H1 (cell line): ENCODE measurements around the gene MAPK11. TPM values are rescaled to one million over a fixed set of nuclear protein-coding genes. Genes with fewer than 3 reads are reported as not detected.

Experiments used
- CTCF ChIA-PET: fragments of 300-600 bp; sonication (Branson Sonifier 250); formaldehyde crosslinking; loops from one replicate; lab custom pipeline; 2021; ENCODE audit not compliant: partially characterized antibody; lab: Charles Lee
- POLR2A ChIA-PET: fragments of 300-600 bp; sonication (Branson Sonifier 250); formaldehyde crosslinking; loops from one replicate; lab custom pipeline; 2021; ENCODE audit warnings: inconsistent platforms; ENCODE audit not compliant: partially characterized antibody; lab: Charles Lee
- DNase-seq, 2 experiments: peaks; one replicate each; pipeline versions ENCODE4 v3.0.0 to v3.0.0-alpha.2; 2010 to 2022; ENCODE audit warnings: low spot score in 2 of 2, low read depth in 1 of 2, mixed read lengths in 1 of 2
- FAIRE-seq: peaks from 2 replicates; lab custom pipeline; 2011; peaks lifted over from hg19 to GRCh38; lab: Jason Lieb, UNC
- H2AFZ ChIP-seq: 2 replicates; pipeline ENCODE4 v1.8.1; 2012; ENCODE audit warnings: low read length, inconsistent platforms
- H2AK5ac ChIP-seq: 2 replicates; pipeline ENCODE4 v1.6.1; 2013; ENCODE audit warnings: low read depth, low read length
- H2BK120ac ChIP-seq: replicated peaks from 2 replicates; pipeline ENCODE3; 2013; ENCODE audit warnings: low read depth, low read length, inconsistent platforms
- H2BK12ac ChIP-seq: 2 replicates; pipeline ENCODE4 v1.6.1; 2013; ENCODE audit warnings: low read depth, low read length
- H2BK15ac ChIP-seq: 2 replicates; pipeline ENCODE4 v1.6.1; 2013; ENCODE audit warnings: low read length
- H2BK20ac ChIP-seq: 2 replicates; pipeline ENCODE4 v1.6.1; 2013; ENCODE audit warnings: low read length
- H2BK5ac ChIP-seq: 2 replicates; pipeline ENCODE4 v1.6.1; 2013; ENCODE audit warnings: low read depth, low read length
- H3K14ac ChIP-seq: 2 replicates; pipeline ENCODE4 v1.6.1; 2013; ENCODE audit warnings: inconsistent platforms; ENCODE audit not compliant: insufficient read length
- H3K18ac ChIP-seq: 2 replicates; pipeline ENCODE4 v1.6.1; 2013; ENCODE audit warnings: low read length; ENCODE audit errors: extremely low read depth
- H3K23ac ChIP-seq: 2 replicates; pipeline ENCODE4 v1.6.1; 2013; ENCODE audit warnings: inconsistent platforms; ENCODE audit not compliant: insufficient read length
- H3K23me2 ChIP-seq: 2 replicates; pipeline ENCODE4 v1.6.1; 2013; ENCODE audit warnings: low read depth, low read length
- H3K27ac ChIP-seq: 2 replicates; pipeline ENCODE4 v1.6.1; 2011; ENCODE audit warnings: low read depth, low read length, inconsistent platforms
- H3K27me3 ChIP-seq, 4 experiments: replicated peaks in 1 of 4; 1 replicate in 1 of 4; 2 replicates in 3 of 4; pipeline versions ENCODE4 v1.6.1 to v1.8.1; 2011 to 2013; ENCODE audit warnings: low read length in 3 of 4, mild to moderate bottlenecking in 3 of 4, inconsistent platforms in 2 of 4, mixed read lengths in 2 of 4, moderate library complexity in 1 of 4; ENCODE audit not compliant: control insufficient read depth in 3 of 4, insufficient read depth in 3 of 4; ENCODE audit errors: extremely low read depth in 1 of 4
- H3K36me3 ChIP-seq, 4 experiments: 2 replicates each; pipeline versions ENCODE4 v1.6.1 to v1.8.1; 2011 to 2013; ENCODE audit warnings: mild to moderate bottlenecking in 4 of 4, low read length in 3 of 4, moderate library complexity in 2 of 4, control low read depth in 1 of 4, inconsistent platforms in 1 of 4; ENCODE audit not compliant: insufficient read depth in 4 of 4, control insufficient read depth in 2 of 4
- H3K4ac ChIP-seq: replicated peaks from 2 replicates; pipeline ENCODE3; 2013; ENCODE audit warnings: low read length, low read depth, mixed read lengths, inconsistent platforms; ENCODE audit not compliant: insufficient read length
- H3K4me1 ChIP-seq, 4 experiments: replicated peaks in 1 of 4; 1 replicate in 1 of 4; 2 replicates in 3 of 4; pipeline versions ENCODE4 v1.6.1 to v1.8.1; 2011 to 2013; ENCODE audit warnings: low read length in 3 of 4, inconsistent platforms in 2 of 4, mixed read lengths in 1 of 4; ENCODE audit not compliant: insufficient read depth in 4 of 4, control insufficient read depth in 3 of 4
- H3K4me2 ChIP-seq, 2 experiments: 2 replicates each; pipeline versions ENCODE4 v1.6.1 to v1.8.1; 2011 to 2013; ENCODE audit warnings: low read depth in 2 of 2, low read length in 2 of 2, control low read depth in 1 of 2, inconsistent platforms in 1 of 2, mild to moderate bottlenecking in 1 of 2; ENCODE audit not compliant: insufficient read depth in 1 of 2
- H3K4me3 ChIP-seq, 4 experiments: fragments of 200-600, 300-600 bp in 1 of 4; sonication (generic), shearing (Covaris generic), sonication (Bioruptor Twin) in 1 of 4; 2 replicates each; pipeline versions ENCODE4 v1.5.1 to v1.8.1; 2011 to 2016; ENCODE audit warnings: low read length in 4 of 4, low read depth in 3 of 4, control low read depth in 2 of 4, inconsistent platforms in 2 of 4, mild to moderate bottlenecking in 2 of 4, mixed read lengths in 1 of 4, moderate library complexity in 1 of 4; ENCODE audit not compliant: insufficient read depth in 2 of 4; ENCODE audit errors: extremely low read depth in 1 of 4
- H3K56ac ChIP-seq: replicated peaks from 2 replicates; pipeline ENCODE3; 2013; ENCODE audit warnings: low read depth, mild to moderate bottlenecking, mixed read lengths, low read length, inconsistent platforms; ENCODE audit not compliant: insufficient read length
- H3K79me1 ChIP-seq: 2 replicates; pipeline ENCODE4 v1.6.1; 2013; ENCODE audit warnings: low read depth, low read length, control low read depth
- H3K79me2 ChIP-seq, 2 experiments: 2 replicates each; pipeline versions ENCODE4 v1.6.1 to v1.8.1; 2012 to 2013; ENCODE audit warnings: low read length in 2 of 2, mild to moderate bottlenecking in 2 of 2, inconsistent platforms in 1 of 2; ENCODE audit not compliant: insufficient read depth in 2 of 2, control insufficient read depth in 1 of 2
- H3K9ac ChIP-seq, 4 experiments: replicated peaks in 1 of 4; 1 replicate in 1 of 4; 2 replicates in 3 of 4; pipeline versions ENCODE4 v1.6.1 to v1.8.1; 2011 to 2013; ENCODE audit warnings: low read depth in 3 of 4, low read length in 3 of 4, control low read depth in 2 of 4, mild to moderate bottlenecking in 2 of 4, moderate library complexity in 2 of 4, inconsistent platforms in 1 of 4; ENCODE audit errors: extremely low read depth in 1 of 4
- H3K9me3 ChIP-seq, 2 experiments: 2 replicates each; pipeline versions ENCODE4 v1.6.1 to v1.8.1; 2012 to 2013; ENCODE audit warnings: mild to moderate bottlenecking in 2 of 2, moderate library complexity in 2 of 2, control low read depth in 1 of 2, inconsistent platforms in 1 of 2, low read depth in 1 of 2, low read length in 1 of 2, mixed read lengths in 1 of 2; ENCODE audit not compliant: insufficient read depth in 2 of 2
- H4K20me1 ChIP-seq, 2 experiments: replicated peaks in 1 of 2; 2 replicates each; pipeline versions ENCODE3 to v1.8.1; 2011 to 2013; ENCODE audit warnings: inconsistent platforms in 2 of 2, low read length in 2 of 2, mild to moderate bottlenecking in 1 of 2; ENCODE audit not compliant: insufficient read depth in 2 of 2, control insufficient read depth in 1 of 2
- H4K5ac ChIP-seq: 2 replicates; pipeline ENCODE4 v1.6.1; 2013; ENCODE audit warnings: low read length, low read depth, mixed read lengths, inconsistent platforms; ENCODE audit not compliant: insufficient read length
- H4K8ac ChIP-seq: 2 replicates; pipeline ENCODE4 v1.8.0; 2013; ENCODE audit warnings: mild to moderate bottlenecking, moderate library complexity, low read length, inconsistent platforms; ENCODE audit not compliant: insufficient read depth; ENCODE audit errors: extremely low read depth
- H4K91ac ChIP-seq: replicated peaks from 2 replicates; pipeline ENCODE3; 2013; ENCODE audit warnings: low read length, mixed read lengths, inconsistent platforms; ENCODE audit not compliant: insufficient read length
- BRCA1 ChIP-seq: IDR thresholded peaks from 2 replicates; pipeline ENCODE4 v1.6.1; 2012; ENCODE audit warnings: low read depth, low read length, improper control_type of control experiment
- E2F6 ChIP-seq: IDR thresholded peaks from 2 replicates; pipeline ENCODE4 v1.6.1; 2012; ENCODE audit warnings: inconsistent platforms
- KDM5A ChIP-seq: fragments of 200-600 bp; IDR thresholded peaks from 2 replicates; pipeline ENCODE4 v1.7.1; 2012; ENCODE audit warnings: mild to moderate bottlenecking, low read length, inconsistent platforms, mixed read lengths
- PHF8 ChIP-seq: fragments of 200-600 bp; sonication (generic); conservative IDR thresholded peaks from 2 replicates; pipeline ENCODE4 v1.7.1; 2012; ENCODE audit warnings: low read depth, mild to moderate bottlenecking, inconsistent platforms, low read length, moderate library complexity
- SIX5 ChIP-seq: IDR thresholded peaks from 2 replicates; pipeline ENCODE4 v1.6.1; 2011; ENCODE audit warnings: mild to moderate bottlenecking, low read depth, low read length
- TCF12 ChIP-seq: IDR thresholded peaks from 2 replicates; pipeline ENCODE4 v1.6.1; 2011; ENCODE audit warnings: low read depth, mild to moderate bottlenecking, low read length
- WGBS, 2 experiments: shearing (Covaris generic) in 1 of 2; methylation state at CpG; one replicate each; pipeline versions ENCODE4 v1.1.6 to v1.1.7; 2013 to 2015; ENCODE audit warnings: low lambda C conversion rate in 2 of 2, mixed read lengths in 2 of 2, inconsistent platforms in 1 of 2, low coverage in 1 of 2, missing lambda C conversion rate in 1 of 2; ENCODE audit not compliant: insufficient replicate concordance in 2 of 2, insufficient coverage in 1 of 2, insufficient read length in 1 of 2; ENCODE audit errors: extremely low coverage in 1 of 2, missing lambda C conversion rate in 1 of 2; 5-methylcytosine and 5-hydroxymethylcytosine counted together
- polyA plus RNA-seq, 7 experiments: library from polyadenylated mRNA; depleted of rRNA in 3 of 7; stranded (reverse) in 5 of 7; unstranded in 2 of 7; fragments of >200 nt in 5 of 7; fragments of 200-250 nt in 2 of 7; gene quantifications; 1 replicate in 5 of 7; 2 replicates in 1 of 7; 4 replicates in 1 of 7; pipeline versions ENCODE4 v1.2.1 to v1.2.3, GENCODE V29; 2011 to 2013; ENCODE audit warnings: missing spikeins in 2 of 7, mixed read lengths in 2 of 7
- total RNA-seq: library from RNA; stranded (reverse); fragmentation: NEBNext Ultra II Directional; extraction: Animal tissue kit (Norgen Biotek cat#: 25700); gene quantifications from 2 replicates; pipeline ENCODE4 v1.2.1, GENCODE V29; 2021
- TF ChIP-seq, protein P1 (sequence below): IDR thresholded peaks from 2 replicates; pipeline ENCODE4 v1.6.1; 2012; ENCODE audit warnings: low read length, inconsistent platforms

The MAPK11 gene
- total and polyA plus RNA-seq, 2 of the 8 experiments (the other 6 are each of a cell fraction or from before 2014, with no cell fraction given), result 0.70 to 1.5 TPM

- Histone ChIP-seq H4K20me1 (no peaks in the 10 kb centered on the region), H2BK20ac (no peak overlapping the region), H2BK15ac (no peak overlapping the region), H3K4ac (no peak overlapping the region), H3K79me1 (no peaks in the 10 kb centered on the region), H4K8ac (peak overlapping the region; percentile 51; the same call in 1 of the 2 replicates), H3K4me1 (peaks cover 0 to 13% (median 8%) of the 10 kb centered on the region in 4 experiments; a peak in 3 of 7 replicates), H3K18ac (no peak overlapping the region), H3K14ac (no peak overlapping the region), H2BK12ac (no peak overlapping the region), H3K4me2 (no peak overlapping the region), H3K23ac (no peak overlapping the region), H2AK5ac (no peak overlapping the region), H2AFZ (no peak overlapping the region), H3K79me2 (no peaks in the 10 kb centered on the region), H3K27me3 (no peaks in the 10 kb centered on the region; a peak in 1 of 7 replicates), H4K5ac (no peak overlapping the region), H2BK120ac (no peak overlapping the region), H3K9ac (no peak overlapping the region), H4K91ac (no peak overlapping the region), H3K56ac (no peak overlapping the region), H3K4me3 (no peak overlapping the region), H3K27ac (no peak overlapping the region), H3K36me3 (no peaks in the 10 kb centered on the region), H2BK5ac (no peak overlapping the region), H3K9me3 (no peaks in the 10 kb centered on the region; a peak in 1 of 4 replicates), H3K23me2 (no peaks in the 10 kb centered on the region; the same call in 1 of the 2 replicates)
- DNase-seq, result no peak
- no peak for FAIRE-seq
- no peak for TF ChIP-seq KDM5A
- no peak for TF ChIP-seq BRCA1
- TF ChIP-seq, protein P1, sequence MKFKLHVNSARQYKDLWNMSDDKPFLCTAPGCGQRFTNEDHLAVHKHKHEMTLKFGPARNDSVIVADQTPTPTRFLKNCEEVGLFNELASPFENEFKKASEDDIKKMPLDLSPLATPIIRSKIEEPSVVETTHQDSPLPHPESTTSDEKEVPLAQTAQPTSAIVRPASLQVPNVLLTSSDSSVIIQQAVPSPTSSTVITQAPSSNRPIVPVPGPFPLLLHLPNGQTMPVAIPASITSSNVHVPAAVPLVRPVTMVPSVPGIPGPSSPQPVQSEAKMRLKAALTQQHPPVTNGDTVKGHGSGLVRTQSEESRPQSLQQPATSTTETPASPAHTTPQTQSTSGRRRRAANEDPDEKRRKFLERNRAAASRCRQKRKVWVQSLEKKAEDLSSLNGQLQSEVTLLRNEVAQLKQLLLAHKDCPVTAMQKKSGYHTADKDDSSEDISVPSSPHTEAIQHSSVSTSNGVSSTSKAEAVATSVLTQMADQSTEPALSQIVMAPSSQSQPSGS, result no peak
- no peak for TF ChIP-seq TCF12
- no peak for TF ChIP-seq E2F6
- no peak for TF ChIP-seq SIX5
- no peak for TF ChIP-seq PHF8
- ChIA-PET POLR2A (interaction anchor here (1.3 kb wide), 1 partner anchor 20 kb away, joined by 3 read pairs; no protein-coding TSS in a partner anchor), CTCF (interaction anchor here (0.6 to 1.7 kb wide), 5 partner anchors 9 to 307 kb away, joined by 3 to 6 read pairs (median 4); no protein-coding TSS in a partner anchor)
- 84% methylated on average over 5 of the region's 7 CpGs; no CpG with 5 or more reads in 1 of the 2 experiments for WGBS, 2 experiments
Observed at GRCh38 chr22:50313021-50313420, 42.8 kb upstream of the MAPK11 start.
